NCI-H2227 (cell line): Measurements from ENCODE around the gene TNFRSF9.
"Not testable (repeated sequence)": the region's sequence is repeated elsewhere in the genome, so short reads cannot be mapped to it uniquely, and the experiment has no call there.

Experiments
- DNase-seq: peaks from one replicate; lab custom pipeline; 2025; ENCODE audit not compliant: unreplicated experiment; lab: John Stamatoyannopoulos, UW

Gene TNFRSF9

DNA sequence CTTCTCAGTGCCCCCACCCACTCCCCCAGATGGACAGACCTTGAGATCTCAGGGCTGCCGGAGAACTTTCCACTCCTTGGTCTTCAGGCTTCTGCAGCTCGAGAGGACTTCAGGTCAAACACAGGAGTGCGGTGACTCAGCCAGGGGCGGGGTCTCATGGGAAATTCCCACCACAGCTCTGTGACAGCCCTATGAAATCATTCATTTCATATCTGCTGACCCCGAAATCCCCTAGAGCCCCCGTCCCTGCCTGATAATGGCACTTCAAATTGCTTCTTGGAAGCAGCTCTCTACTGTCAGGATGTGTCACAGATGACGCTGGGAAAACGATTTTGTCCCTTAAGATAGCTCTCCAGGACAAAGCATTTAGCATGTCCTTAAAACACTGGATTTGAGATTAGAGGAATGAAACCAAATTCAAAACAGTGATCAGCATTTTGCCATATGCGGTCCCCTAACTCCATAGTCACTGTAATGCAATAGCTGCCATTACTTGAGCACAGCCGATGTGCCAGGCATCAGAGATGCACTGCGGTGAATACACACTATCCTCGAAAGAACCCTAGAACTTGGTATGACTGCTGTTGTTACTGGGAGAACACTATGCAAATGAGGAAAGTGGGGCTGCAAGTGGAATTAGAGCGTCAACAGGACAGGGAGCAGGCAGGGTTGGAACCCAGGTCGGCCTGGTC, at the start of gene TNFRSF9:
TSS of gene TNFRSF9 (minus strand) at position 95 of the 692 bp plus-strand sequence. CDS start 845 bp downstream, outside the sequence.
- peak; percentile 24 for DNase-seq

DNA sequence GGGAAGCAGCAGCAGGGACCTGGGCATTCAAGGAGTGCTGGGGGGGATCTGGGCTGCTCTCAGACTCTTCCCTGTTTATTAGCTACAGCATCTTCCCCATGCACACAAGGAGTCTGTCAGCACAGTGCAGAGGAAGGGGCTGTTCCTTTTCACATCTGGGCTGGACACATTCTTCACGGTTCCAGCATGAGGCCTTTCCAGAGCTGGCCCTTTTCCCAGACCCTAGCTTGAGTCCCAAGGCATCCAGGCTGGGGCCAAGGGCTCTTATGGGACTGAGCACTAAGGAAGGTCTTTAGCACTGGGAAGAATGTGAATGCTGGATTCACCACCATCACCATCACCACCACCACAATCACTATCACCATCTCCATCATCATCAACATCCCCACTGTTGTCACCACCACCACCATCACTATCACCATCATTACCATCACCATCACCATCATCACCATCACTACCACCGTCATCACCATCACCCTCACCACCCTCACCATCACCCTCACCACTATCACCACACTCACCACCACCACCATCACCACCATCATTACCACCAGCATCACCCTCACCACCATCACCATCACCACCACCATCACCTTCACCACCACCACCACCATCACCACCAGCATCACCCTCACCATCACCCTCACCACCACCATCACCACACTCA, 49.3 kb upstream of the TNFRSF9 start:
- DNase-seq = no peak

- DNase-seq = no peak
Measured at GRCh38 chr1:7988576-7988975, 47.9 kb upstream of the TNFRSF9 start.

- DNase-seq = no peak
Measured at GRCh38 chr1:7987528-7987927, 46.9 kb upstream of the TNFRSF9 start.

- DNase-seq = peak; percentile 41
Measured at GRCh38 chr1:7985851-7986612, 45.4 kb upstream of the TNFRSF9 start.

- DNase-seq = peak; percentile 58
Measured at GRCh38 chr1:7984811-7985210, 44.2 kb upstream of the TNFRSF9 start.

GRCh38 chr1:7983086-7983778, 42.6 kb upstream of the TNFRSF9 start:
- no peak for DNase-seq

DNA sequence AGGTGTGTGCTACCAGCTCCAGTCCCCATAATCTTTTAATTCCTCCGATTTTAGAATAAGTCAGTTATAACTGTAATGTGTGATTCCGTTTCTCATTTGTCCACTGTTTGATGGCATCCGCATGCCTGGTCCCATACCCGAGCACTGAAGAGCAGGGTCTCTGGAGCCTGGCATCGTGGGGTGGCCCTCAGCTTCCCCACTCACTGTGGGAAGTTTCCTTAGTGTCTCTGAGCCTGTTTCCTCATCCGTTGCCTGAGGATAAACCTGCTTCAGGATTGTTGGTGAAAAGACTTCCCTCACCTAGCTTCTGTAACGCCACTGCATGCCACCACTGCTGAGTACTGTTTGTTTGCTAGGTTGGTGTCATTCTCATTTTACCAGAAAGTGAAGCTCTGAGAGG, 40.3 kb upstream of the TNFRSF9 start:
- no peak for DNase-seq

GRCh38 chr1:7975212-7975865, 34.7 kb upstream of the TNFRSF9 start:
- DNase-seq = peak; percentile 86

DNA sequence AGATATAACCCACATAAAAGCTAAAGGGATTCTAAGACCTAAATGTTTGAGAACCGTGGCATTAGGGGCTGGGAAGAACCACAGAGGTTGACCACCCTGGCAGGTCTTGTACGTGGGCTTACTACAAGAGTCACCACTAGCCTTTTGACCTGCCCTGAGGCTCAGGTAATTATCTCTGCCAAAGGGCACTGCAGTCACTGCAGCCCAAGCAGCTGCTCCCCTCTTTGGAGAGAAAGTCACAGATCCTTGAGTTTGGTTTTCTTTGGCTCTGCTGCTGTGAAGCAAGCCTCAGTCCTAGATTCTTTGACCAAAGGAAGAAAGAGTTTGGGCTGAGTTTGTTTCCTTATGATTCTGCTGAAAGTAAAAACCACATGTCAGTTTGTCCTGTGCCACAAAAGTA, 32.4 kb upstream of the TNFRSF9 start:
- no peak for DNase-seq

DNA sequence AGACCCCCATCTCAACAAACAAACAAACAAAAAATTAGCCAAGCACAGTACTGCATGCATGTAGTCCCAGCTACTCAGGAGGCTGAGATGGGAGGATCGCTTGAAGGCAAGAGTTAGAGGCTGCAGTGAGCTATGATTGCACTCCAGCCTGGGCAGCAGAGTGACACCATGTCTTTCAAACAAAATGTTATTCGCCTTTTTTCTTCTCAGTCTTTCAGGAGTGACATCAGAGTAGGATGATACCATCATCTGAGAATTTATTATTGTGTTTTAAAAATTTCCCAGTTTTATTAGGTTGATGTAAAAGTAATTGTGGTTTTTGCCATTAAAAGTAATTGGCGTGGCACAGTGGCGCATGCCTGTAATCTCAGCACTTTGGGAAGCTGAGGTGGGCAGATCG, 31.6 kb upstream of the TNFRSF9 start:
- DNase-seq = no peak

DNA sequence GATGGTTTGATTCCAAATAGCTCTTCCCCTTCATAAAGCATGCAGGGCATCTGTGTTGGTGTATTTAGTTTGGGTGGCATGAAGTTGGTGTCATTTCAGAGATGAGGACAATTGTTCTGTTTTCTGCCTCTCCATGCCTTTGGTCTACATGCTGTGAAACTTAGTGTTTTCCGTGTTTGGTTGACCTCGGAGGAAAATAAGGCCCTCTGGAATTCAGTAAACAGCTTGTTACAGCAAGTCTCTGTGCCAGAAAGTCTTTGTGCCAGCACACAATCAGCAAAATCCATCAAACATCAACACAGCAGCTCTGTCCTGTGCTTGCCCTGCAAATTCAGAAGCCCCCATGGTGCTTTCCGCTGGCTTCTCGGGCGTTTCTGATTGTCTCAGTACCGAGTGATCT, 30.4 kb upstream of the TNFRSF9 start:
- DNase-seq = no peak

DNA sequence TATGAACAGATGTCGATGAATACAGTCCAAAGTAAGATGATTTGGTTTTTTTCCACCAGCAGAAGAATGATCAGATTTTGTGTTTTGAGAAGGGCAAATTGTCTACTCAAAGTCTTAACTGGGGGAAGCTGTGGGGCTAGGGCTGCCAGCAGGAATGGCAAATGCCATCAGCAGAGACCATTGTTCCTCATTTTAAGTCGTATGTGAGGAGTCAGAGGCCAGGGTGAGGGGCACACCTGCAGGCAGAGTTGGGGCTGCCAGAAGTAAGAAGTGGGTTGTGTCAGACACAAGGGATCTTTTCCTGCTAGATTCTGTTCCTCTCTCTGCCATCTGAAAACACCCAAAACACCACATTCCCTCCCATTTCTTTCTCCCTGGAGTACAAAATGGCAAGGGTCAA, 29.6 kb upstream of the TNFRSF9 start:
- DNase-seq = no peak

- DNase-seq = no peak
Measured at GRCh38 chr1:7967651-7968050, 27.0 kb upstream of the TNFRSF9 start.

DNA sequence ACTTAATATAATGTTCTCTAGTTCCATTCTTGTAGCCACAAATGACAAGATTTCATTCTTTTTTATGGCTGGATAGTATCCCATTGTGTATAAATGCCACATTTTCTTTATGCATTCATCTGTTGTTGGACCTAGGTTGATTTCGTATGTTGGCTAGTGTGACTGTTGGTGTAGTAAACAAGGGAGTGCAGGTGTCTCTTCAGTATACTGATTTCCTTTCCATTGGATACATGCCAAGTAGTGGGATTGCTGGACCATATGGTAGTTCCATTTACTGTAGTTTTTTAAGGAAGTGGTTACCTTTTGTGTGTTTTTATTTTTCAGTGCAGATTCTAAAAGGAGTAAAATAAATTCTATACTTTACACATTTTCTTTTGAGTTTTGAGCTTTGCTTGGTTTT, 26.6 kb upstream of the TNFRSF9 start:
- no peak for DNase-seq

GRCh38 chr1:7964476-7964875, 23.8 kb upstream of the TNFRSF9 start:
- DNase-seq = no peak

DNA sequence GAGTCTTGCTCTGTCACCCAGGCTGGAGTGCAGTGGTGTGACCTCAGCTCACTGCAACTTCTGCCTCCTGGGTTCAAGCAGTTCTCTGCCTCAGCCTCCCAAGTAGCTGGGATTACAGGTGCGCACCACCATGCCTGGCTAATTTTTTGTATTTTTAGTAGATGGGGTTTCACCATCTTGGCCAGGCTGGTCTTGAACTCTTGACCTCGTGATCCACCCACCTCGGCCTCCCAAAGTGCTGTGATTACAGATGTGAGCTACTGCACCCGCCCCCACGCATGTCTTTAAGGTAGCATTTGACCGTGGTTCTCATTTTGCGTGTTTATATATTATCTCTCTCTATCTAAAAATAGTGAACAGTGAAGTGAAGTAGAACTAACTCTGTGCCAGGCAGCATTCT, 23.2 kb upstream of the TNFRSF9 start:
- DNase-seq = not testable (repeated sequence)

- DNase-seq = not testable (repeated sequence)
Measured at GRCh38 chr1:7963378-7963730, 22.7 kb upstream of the TNFRSF9 start.

GRCh38 chr1:7962636-7963377, 22.2 kb upstream of the TNFRSF9 start:
- DNase-seq = no peak

DNA sequence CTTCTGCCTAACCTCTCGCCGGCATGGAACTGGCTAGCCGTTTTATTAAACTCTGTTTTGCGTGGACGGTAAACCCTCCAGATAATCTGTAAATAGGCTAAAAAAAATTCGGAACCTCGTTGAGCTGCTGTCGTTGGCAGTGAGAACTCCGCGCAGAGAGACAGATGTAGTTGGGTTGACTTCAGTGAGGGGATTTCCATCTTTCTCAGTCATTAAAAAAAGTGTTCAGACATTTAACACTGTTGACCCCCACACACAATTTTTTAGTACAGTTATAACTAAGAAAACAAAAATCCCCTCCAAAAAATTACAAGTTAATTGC, 21.3 kb upstream of the TNFRSF9 start:
- no peak for DNase-seq
